ENCODE measurements around the gene JMJD7. TPM values are rescaled to one million over a fixed set of nuclear protein-coding genes. Genes with fewer than 3 reads are reported as not detected.
A peak's percentile ranks its signal among the peaks of the same experiment; 100 is the strongest.

JMJD7 gene
- 24.3 TPM for total RNA-seq
- long read RNA-seq, transcript JMJD7-201 (8 exons, 1,416 nt), result major isoform, 24 of 40 reads
- long read RNA-seq, partial matches to known transcripts, result 11 of 40 reads
- long read RNA-seq, other reads (novel, unspliced or antisense), result 1 of 40 reads

GRCh38 chr15:41827880-41828806 is at the start of gene JMJD7:
Gene JMJD7, plus strand, starts transcription at chr15:41828092. Its CDS starts 33 bp downstream, at chr15:41828125.
- intact Hi-C loops (cut with DNase I), result no loop called here

GRCh38 chr15:41778521-41778920 is 49.4 kb upstream of the JMJD7 start:
- no peak overlapping the region for H3K27ac ChIP-seq
- ATAC-seq, result no peak
- no peaks in the 10 kb centered on the region for H3K9me3 ChIP-seq
- H3K4me3 ChIP-seq, result no peak overlapping the region
- intact Hi-C loops (cut with DNase I), result no loop called here
- TF ChIP-seq CTCF (IDR thresholded peaks at IDR 0.05), result no peak
- DNase-seq, result no peak
- no peaks in the 10 kb centered on the region for H3K36me3 ChIP-seq
- no peaks in the 10 kb centered on the region for H3K27me3 ChIP-seq (ENCODE audit: low read depth)
- peaks cover 43% of the 10 kb centered on the region for H3K4me1 ChIP-seq

More at GRCh38 chr15:41827880-41828806, at the start of gene JMJD7:
- peak; percentile 97 to 98 for ATAC-seq
- DNase-seq, result peak; percentile 96
- peaks cover 41% of the 10 kb centered on the region for H3K36me3 ChIP-seq
- H3K4me3 ChIP-seq, result peak within 1 kb of the TSS; percentile 75
- H3K9me3 ChIP-seq, result no peaks in the 10 kb centered on the region
- H3K27ac ChIP-seq, result peak within 1 kb of the TSS; percentile 89
- H3K4me1 ChIP-seq, result peaks cover 45% of the 10 kb centered on the region
- no peaks in the 10 kb centered on the region for H3K27me3 ChIP-seq (ENCODE audit: low read depth)
- no peak for TF ChIP-seq CTCF (IDR thresholded peaks at IDR 0.05)

DNA sequence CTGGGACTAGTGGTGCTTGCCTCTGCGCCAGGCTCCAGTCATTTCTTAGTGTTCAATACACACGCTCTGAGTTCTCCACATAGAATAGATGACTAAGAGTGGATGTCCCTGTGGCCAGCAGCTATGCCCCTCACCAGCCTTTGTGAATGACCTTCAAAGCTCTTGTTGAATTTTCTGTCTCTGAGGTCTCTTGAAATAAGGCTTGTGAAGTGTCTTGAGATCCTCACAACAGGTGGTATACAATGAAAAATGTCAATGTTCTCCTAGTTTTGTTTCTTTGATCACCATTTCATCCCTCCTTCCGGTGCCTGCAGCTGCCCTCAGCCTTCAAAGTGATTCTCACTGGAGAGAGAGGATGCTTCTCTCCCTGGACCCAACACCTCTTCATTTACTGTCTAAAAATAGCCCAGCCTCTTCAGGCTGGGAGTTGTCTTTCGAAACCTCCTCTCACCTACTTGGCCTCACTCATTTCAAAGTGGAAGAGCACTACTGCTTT is 48.2 kb upstream of the JMJD7 start:
- H3K4me3 ChIP-seq, result no peak overlapping the region
- peak in 1 of 2 donors; percentile 19 for ATAC-seq

GRCh38 chr15:41780266-41780665 is 47.6 kb upstream of the JMJD7 start:
- H3K4me3 ChIP-seq, result no peak overlapping the region
- no peak for ATAC-seq
- intact Hi-C loops (cut with DNase I), result no loop called here
- no peaks in the 10 kb centered on the region for H3K36me3 ChIP-seq
- no peaks in the 10 kb centered on the region for H3K27me3 ChIP-seq (ENCODE audit: low read depth)
- DNase-seq, result no peak
- no peak overlapping the region for H3K27ac ChIP-seq
- TF ChIP-seq CTCF (IDR thresholded peaks at IDR 0.05), result no peak
- no peaks in the 10 kb centered on the region for H3K9me3 ChIP-seq
- H3K4me1 ChIP-seq, result peaks cover 34% of the 10 kb centered on the region

More for the DNA sequence above, 48.2 kb upstream of the JMJD7 start:
- no peak for DNase-seq
- no peak for TF ChIP-seq CTCF (IDR thresholded peaks at IDR 0.05)
- intact Hi-C loops (cut with DNase I), result no loop called here
- Histone ChIP-seq H3K4me1 (peaks cover 39% of the 10 kb centered on the region), H3K36me3 (no peaks in the 10 kb centered on the region), H3K9me3 (no peaks in the 10 kb centered on the region), H3K27me3 (ENCODE audit: low read depth) (no peaks in the 10 kb centered on the region), H3K27ac (no peak overlapping the region)

- intact Hi-C loops (cut with DNase I), result no loop called here
- H3K9me3 ChIP-seq, result no peaks in the 10 kb centered on the region
- peaks cover 29% of the 10 kb centered on the region for H3K4me1 ChIP-seq
- no peaks in the 10 kb centered on the region for H3K36me3 ChIP-seq
- DNase-seq (no peak), ATAC-seq (peak in 1 of 2 donors; percentile 61)
- H3K27me3 ChIP-seq (ENCODE audit: low read depth), result no peaks in the 10 kb centered on the region
- no peak overlapping the region for H3K4me3 ChIP-seq
- H3K27ac ChIP-seq, result no peak overlapping the region
- TF ChIP-seq CTCF (IDR thresholded peaks at IDR 0.05), result no peak
These were observed 47.2 kb upstream of the JMJD7 start for GRCh38 chr15:41780727-41781126.

Measured in lower lobe of right lung (tissue), 2 donors.